ENCODE measurements around the gene CYTH2.

DNA sequence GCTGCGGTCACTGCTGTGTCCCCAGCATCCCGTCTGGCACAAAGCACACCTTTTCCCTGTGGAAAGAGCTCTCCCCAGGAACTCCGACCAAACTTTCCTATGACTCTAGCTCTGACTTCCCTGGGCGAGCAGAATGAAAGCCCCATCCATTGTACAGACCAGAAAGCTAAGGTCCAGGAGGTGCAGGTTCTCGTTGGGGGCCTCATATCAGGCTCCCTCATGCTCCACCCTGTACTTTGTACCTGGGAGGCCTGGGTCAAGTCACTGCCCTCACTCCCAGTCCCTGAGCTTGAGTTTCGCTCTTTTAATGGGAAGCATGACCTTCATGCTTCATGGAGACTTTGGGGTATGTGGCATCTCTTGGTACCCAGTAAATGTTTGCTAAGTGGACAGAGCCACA, 18.4 kb downstream of the CYTH2 start:
- TF ChIP-seq, protein P1, sequence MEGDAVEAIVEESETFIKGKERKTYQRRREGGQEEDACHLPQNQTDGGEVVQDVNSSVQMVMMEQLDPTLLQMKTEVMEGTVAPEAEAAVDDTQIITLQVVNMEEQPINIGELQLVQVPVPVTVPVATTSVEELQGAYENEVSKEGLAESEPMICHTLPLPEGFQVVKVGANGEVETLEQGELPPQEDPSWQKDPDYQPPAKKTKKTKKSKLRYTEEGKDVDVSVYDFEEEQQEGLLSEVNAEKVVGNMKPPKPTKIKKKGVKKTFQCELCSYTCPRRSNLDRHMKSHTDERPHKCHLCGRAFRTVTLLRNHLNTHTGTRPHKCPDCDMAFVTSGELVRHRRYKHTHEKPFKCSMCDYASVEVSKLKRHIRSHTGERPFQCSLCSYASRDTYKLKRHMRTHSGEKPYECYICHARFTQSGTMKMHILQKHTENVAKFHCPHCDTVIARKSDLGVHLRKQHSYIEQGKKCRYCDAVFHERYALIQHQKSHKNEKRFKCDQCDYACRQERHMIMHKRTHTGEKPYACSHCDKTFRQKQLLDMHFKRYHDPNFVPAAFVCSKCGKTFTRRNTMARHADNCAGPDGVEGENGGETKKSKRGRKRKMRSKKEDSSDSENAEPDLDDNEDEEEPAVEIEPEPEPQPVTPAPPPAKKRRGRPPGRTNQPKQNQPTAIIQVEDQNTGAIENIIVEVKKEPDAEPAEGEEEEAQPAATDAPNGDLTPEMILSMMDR (conservative IDR thresholded peaks at IDR 0.05; ENCODE audit: low read depth in 2 of 2), result no peak
- TF ChIP-seq CREB1 (CRISPR knock-in tag; IDR thresholded peaks at IDR 0.05; ENCODE audit: low read depth) (no peak), POLR2AphosphoS5 (IDR thresholded peaks at IDR 0.05; ENCODE audit: low read depth) (no peak), EZH2 (IDR thresholded peaks at IDR 0.05; ENCODE audit: low read depth, unreplicated experiment) (no peak), ZNF114 (CRISPR knock-in tag; IDR thresholded peaks at IDR 0.05) (no peak), EZH2phosphoT487 (IDR thresholded peaks at IDR 0.05; ENCODE audit: unreplicated experiment) (no peak), JUNB (IDR thresholded peaks at IDR 0.05; ENCODE audit: unreplicated experiment) (no peak), ETS1 (IDR thresholded peaks at IDR 0.05) (no peak), NANOG (IDR thresholded peaks at IDR 0.05; ENCODE audit: borderline replicate concordance) (no peak), STAT1 (IDR thresholded peaks at IDR 0.05; ENCODE audit: unreplicated experiment) (no peak)
- TF ChIP-seq, protein P2, sequence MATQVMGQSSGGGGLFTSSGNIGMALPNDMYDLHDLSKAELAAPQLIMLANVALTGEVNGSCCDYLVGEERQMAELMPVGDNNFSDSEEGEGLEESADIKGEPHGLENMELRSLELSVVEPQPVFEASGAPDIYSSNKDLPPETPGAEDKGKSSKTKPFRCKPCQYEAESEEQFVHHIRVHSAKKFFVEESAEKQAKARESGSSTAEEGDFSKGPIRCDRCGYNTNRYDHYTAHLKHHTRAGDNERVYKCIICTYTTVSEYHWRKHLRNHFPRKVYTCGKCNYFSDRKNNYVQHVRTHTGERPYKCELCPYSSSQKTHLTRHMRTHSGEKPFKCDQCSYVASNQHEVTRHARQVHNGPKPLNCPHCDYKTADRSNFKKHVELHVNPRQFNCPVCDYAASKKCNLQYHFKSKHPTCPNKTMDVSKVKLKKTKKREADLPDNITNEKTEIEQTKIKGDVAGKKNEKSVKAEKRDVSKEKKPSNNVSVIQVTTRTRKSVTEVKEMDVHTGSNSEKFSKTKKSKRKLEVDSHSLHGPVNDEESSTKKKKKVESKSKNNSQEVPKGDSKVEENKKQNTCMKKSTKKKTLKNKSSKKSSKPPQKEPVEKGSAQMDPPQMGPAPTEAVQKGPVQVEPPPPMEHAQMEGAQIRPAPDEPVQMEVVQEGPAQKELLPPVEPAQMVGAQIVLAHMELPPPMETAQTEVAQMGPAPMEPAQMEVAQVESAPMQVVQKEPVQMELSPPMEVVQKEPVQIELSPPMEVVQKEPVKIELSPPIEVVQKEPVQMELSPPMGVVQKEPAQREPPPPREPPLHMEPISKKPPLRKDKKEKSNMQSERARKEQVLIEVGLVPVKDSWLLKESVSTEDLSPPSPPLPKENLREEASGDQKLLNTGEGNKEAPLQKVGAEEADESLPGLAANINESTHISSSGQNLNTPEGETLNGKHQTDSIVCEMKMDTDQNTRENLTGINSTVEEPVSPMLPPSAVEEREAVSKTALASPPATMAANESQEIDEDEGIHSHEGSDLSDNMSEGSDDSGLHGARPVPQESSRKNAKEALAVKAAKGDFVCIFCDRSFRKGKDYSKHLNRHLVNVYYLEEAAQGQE (IDR thresholded peaks at IDR 0.05; ENCODE audit: unreplicated experiment), result no peak

Measured in GM23338 (cell line).